HG03442 (cell line): ENCODE measurements around the gene SRD5A2.
"Not testable (repeated sequence)": the region's sequence is repeated elsewhere in the genome, so short reads cannot be mapped to it uniquely, and the experiment has no call there.

ENCODE experiments used
- ATAC-seq: cut with Tn5 transposase; IDR thresholded peaks from one replicate; pipeline ENCODE4 v1.9.1; 2021; ENCODE audit warnings: mild to moderate bottlenecking, moderate library complexity; ENCODE audit not compliant: unreplicated experiment

SRD5A2 gene

GRCh38 chr2:31534636-31535035 is 46.1 kb downstream of the SRD5A2 start:
- no peak for ATAC-seq

- no peak for ATAC-seq
Observed at GRCh38 chr2:31533036-31533435, 47.7 kb downstream of the SRD5A2 start.

DNA sequence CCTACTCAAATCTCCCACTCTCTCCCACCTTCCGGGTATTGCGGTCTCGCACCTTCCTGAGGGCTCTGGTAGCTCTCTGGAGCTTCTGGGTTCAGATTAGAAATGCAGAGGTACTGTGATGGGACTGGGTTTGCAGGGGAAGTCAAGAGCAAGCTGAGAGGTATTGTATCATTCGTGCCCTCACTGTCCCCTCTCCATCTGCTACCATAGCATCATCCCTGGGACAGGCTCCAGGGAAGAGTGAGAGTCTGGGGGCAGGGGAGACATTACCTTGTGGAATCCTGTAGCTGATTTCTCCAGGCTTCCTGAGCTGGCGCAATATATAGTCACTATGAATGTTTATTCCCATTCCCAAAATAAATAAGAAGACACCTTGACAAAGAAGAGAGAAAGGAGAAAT is 49.6 kb downstream of the SRD5A2 start:
- ATAC-seq: no peak

- ATAC-seq: no peak
Observed at GRCh38 chr2:31529256-31529655, 51.5 kb downstream of the SRD5A2 start.

DNA sequence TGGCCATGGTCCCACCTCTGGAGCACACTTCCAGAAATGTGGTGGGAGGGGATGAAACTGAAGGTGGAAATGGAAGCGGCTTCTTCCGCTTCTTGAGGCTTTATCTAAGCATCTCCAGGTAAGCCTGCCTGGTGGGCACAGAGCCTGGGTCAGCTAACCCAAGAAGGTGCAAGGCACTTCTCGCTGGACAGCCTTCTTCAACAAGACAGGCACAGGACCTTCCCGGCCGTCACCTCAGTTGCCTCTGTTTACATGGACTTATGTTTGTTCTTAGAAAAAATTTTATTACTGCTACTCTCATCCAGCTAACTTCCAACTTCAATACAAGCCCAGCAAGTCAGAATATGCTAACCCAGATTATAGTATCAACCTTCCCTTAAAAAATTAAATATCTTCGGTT is 51.9 kb downstream of the SRD5A2 start:
- no peak for ATAC-seq

GRCh38 chr2:31526946-31527732 is 53.6 kb downstream of the SRD5A2 start:
- no peak for ATAC-seq

- no peak for ATAC-seq
Observed at GRCh38 chr2:31525876-31526275, 54.9 kb downstream of the SRD5A2 start.

DNA sequence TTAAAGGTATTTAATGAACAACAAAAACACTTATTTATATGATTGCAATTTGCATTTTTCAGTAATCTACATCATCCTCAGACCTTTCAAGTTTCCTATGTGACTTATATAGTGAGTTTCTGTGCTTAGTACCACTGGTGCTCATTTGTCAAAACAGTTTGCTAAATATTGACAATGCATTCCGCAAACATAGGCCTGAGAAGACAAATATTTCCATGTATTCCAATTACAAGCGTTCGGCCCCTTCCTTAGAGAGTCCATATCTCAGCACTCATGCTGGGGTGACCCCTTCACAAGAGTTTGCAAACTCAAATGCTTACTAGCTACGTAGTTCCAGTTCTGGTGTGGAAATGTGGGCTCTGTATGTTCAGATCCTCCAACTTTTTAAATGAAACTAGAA is 56.1 kb downstream of the SRD5A2 start:
- ATAC-seq: no peak

- ATAC-seq: no peak
Observed at GRCh38 chr2:31523871-31524492, 56.8 kb downstream of the SRD5A2 start.

GRCh38 chr2:31522786-31523185 is 58.0 kb downstream of the SRD5A2 start:
- no peak for ATAC-seq

- no peak for ATAC-seq
Observed at GRCh38 chr2:31517442-31518203, 63.1 kb downstream of the SRD5A2 start.

DNA sequence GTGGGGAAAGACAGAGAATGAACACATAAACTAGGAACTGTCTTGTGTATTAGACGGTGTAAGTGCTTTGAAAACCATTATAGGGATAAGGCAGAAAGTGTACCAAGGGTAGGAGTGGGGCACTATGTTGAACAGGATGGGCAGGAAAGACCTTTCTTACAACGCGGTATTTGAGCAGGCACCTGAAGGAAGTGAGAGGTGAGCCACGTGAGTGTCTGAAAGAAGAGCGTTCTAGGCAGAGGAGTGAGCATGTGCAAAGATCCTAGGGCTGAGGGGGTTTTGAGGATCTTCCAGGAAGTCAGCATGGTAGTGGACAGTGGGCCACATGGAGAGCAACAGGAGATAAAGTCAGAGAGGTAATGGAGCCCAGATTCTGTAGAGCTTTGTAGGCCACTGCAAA is 65.2 kb downstream of the SRD5A2 start:
- no peak for ATAC-seq

- ATAC-seq: no peak
Observed at GRCh38 chr2:31513553-31513952, 67.2 kb downstream of the SRD5A2 start.

- ATAC-seq: no peak
Observed at GRCh38 chr2:31511376-31511775, 69.4 kb downstream of the SRD5A2 start.

GRCh38 chr2:31505111-31505510 is 75.6 kb downstream of the SRD5A2 start:
- no peak for ATAC-seq

DNA sequence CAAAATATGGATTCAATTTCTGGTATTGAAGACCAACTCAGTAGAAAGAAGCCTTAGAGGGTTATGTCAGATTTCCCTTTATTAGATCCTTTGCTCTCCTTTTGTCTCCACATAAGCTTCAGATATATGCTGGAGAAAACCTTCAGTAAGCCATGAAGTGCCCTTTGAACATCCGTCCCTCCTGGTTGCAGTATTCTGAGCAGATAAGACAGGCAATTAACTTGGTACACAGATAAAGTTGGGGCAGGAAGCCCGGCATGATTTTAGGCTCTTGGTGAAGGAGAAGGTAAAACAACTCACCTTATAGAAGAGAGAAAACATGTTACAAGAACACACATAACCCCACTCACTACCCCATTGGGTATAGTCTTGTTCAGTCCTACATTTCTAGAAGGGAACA is 76.4 kb downstream of the SRD5A2 start:
- ATAC-seq: no peak

DNA sequence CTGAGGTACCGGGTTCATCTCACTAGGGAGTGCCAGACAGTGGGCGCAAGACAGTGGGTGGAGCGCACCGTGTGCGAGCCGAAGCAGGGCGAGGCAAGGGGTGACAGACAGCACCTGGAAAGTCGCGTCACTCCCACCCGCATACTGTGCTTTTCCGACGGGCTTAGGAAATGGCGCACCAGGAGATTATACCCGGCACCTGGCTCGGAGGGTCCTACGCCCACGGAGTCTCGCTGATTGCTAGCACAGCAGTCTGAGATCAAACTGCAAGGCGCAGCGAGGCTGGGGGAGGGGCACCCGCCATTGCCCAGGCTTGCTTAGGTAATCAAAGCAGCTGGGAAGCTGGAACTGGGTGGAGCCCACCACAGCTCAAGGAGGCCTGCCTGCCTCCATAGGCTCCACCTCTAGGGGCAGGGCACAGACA is 84.3 kb downstream of the SRD5A2 start:
- not testable (repeated sequence) for ATAC-seq

- ATAC-seq: not testable (repeated sequence)
Observed at GRCh38 chr2:31489339-31489738, 91.4 kb downstream of the SRD5A2 start.

DNA sequence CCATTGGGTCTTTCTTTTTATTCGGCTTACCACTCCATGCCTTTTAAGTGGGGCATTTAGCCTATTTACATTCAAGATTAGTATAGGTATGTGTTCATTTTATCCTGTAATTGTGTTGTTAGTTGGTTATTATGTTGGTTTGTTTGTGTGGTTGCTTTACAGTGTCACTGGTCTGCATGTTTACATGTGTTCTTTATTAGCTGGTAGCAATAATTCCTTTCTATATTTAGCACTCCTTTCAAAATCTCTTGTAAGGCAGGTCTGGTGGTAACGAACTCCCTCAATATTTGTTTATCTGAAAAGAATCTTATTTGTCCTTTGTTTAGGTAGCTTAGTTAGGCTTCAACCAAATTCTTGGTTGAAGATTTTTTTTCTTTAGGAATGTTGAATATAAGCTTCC is 97.5 kb downstream of the SRD5A2 start:
- ATAC-seq: no peak

GRCh38 chr2:31476511-31477180 is 104.1 kb downstream of the SRD5A2 start:
- ATAC-seq: no peak

- no peak for ATAC-seq
Observed at GRCh38 chr2:31475692-31476091, 105.0 kb downstream of the SRD5A2 start.
